Cardiac muscle cell (in vitro differentiated cells and primary cell): Measurements from ENCODE around the gene CAMK4. TPM values are rescaled to one million over a fixed set of nuclear protein-coding genes. Genes with fewer than 3 reads are reported as not detected.
A peak's percentile ranks its signal among the peaks of the same experiment; 100 is the strongest.

ENCODE experiments used
- DNase-seq, 2 donors: peaks; one replicate each; pipeline versions ENCODE4 v3.0.0 to v3.0.0-alpha.2; 2010 to 2017; ENCODE audit warnings: low read depth in 1 of 2, low spot score in 1 of 2
- H3K27ac ChIP-seq: fragments of 200-600 bp; sonication (generic); 2 replicates; pipeline ENCODE4 v1.5.1; 2016
- H3K27me3 ChIP-seq: fragments of 200-600 bp; sonication (generic); 2 replicates; pipeline ENCODE4 v1.6.0; 2016; ENCODE audit warnings: control low read depth
- H3K36me3 ChIP-seq: fragments of 200-600 bp; sonication (generic); 2 replicates; pipeline ENCODE4 v1.5.1; 2016; ENCODE audit warnings: control low read depth
- H3K4me1 ChIP-seq: fragments of 200-600 bp; sonication (generic); 2 replicates; pipeline ENCODE4 v1.8.1; 2017; ENCODE audit warnings: low read depth, mild to moderate bottlenecking, mixed run types
- H3K4me3 ChIP-seq: fragments of 200-600 bp; sonication (generic); 2 replicates; pipeline ENCODE4 v1.5.1; 2016; ENCODE audit warnings: mild to moderate bottlenecking
- H3K9me3 ChIP-seq: fragments of 200-600 bp; sonication (generic); 2 replicates; pipeline ENCODE4 v1.5.1; 2017; ENCODE audit warnings: low read depth, mild to moderate bottlenecking, control low read depth
- polyA plus RNA-seq: library from polyadenylated mRNA; unstranded; fragments of >200 nt; fragmentation: Nextera tagmentation; extraction: Ambion mirVana; gene quantifications from 2 replicates; pipeline ENCODE4 v1.2.1, GENCODE V29; 2016
- total RNA-seq: library from RNA; depleted of rRNA; stranded (reverse); fragments of >200 nt; gene quantifications from 2 replicates; pipeline ENCODE4 v1.2.3, GENCODE V29; 2016
- TF ChIP-seq, protein P1 (sequence below): IDR thresholded peaks from 2 replicates; pipeline ENCODE4 v1.5.1; 2012; ENCODE audit warnings: low read depth, mild to moderate bottlenecking, low read length

Gene CAMK4
- total and polyA plus RNA-seq, 2 experiments from 2014 or later = 0.67 to 2.1 TPM

DNA sequence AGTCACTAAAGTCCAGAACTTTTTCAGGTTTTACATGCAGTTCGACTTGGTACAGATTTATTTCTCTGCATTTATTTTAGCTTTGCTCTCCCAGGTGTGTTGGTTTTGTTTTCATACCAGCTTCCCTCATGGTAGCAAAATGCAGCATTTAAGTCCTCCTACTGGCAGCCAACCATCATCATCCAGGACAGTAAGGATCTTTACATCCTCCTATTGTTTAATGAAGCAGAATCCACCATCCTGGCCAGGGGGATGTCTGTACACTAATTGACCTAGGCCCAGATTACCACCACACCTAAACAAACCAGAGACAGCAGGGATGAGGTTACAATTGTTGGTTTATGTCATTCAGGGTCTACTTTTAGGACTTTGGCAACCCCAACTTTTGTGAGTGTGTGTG is 22.3 kb downstream of the CAMK4 start:
- Histone ChIP-seq H3K9me3 (no peaks in the 10 kb centered on the region), H3K27ac (no peak overlapping the region), H3K4me1 (no peaks in the 10 kb centered on the region), H3K4me3 (no peak overlapping the region), H3K36me3 (no peaks in the 10 kb centered on the region), H3K27me3 (no peaks in the 10 kb centered on the region)
- TF ChIP-seq, protein P1, sequence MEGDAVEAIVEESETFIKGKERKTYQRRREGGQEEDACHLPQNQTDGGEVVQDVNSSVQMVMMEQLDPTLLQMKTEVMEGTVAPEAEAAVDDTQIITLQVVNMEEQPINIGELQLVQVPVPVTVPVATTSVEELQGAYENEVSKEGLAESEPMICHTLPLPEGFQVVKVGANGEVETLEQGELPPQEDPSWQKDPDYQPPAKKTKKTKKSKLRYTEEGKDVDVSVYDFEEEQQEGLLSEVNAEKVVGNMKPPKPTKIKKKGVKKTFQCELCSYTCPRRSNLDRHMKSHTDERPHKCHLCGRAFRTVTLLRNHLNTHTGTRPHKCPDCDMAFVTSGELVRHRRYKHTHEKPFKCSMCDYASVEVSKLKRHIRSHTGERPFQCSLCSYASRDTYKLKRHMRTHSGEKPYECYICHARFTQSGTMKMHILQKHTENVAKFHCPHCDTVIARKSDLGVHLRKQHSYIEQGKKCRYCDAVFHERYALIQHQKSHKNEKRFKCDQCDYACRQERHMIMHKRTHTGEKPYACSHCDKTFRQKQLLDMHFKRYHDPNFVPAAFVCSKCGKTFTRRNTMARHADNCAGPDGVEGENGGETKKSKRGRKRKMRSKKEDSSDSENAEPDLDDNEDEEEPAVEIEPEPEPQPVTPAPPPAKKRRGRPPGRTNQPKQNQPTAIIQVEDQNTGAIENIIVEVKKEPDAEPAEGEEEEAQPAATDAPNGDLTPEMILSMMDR = no peak
- DNase-seq = no peak

DNA sequence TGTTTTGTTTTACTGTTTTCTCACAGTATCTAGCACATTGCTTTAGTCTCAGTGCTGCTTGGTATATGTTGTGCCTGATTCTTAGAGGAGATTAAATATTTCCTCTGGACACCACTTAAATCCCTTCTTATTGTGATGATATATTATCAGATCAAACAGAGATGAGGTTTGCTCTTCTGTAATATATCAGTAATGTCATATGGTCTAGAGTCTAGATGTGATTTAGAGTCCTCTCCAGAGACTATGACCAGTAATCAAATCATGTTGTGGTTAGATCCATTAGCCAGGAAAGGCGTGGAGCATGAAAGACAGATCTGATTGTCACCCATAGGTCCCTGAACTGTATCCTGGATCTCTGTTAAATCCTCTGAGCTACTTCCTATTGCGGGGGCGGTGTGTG is 24.4 kb downstream of the CAMK4 start:
- TF ChIP-seq, protein P1 = no peak
- no peak overlapping the region for H3K27ac ChIP-seq
- H3K36me3 ChIP-seq = no peaks in the 10 kb centered on the region
- no peaks in the 10 kb centered on the region for H3K4me1 ChIP-seq
- no peaks in the 10 kb centered on the region for H3K9me3 ChIP-seq
- no peaks in the 10 kb centered on the region for H3K27me3 ChIP-seq
- DNase-seq = no peak
- H3K4me3 ChIP-seq = no peak overlapping the region

DNA sequence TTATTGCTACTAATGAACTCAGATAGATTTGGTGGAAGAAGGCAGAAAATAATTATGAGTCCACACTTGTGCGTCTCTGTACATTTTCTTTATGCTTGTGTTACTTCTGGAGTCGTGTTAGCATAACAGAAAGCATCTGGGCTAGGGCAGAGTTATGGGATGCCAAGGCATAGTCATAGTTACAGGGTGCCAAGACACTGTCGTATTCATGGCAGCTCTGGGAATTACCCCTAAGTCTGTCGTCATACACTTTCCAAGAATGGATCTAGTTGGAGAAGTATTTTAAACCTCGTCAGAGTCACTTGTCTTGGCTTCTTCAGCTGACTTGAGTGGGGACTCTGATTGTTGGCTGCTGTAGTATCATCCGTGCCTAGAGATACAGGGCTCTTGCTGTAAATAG is 27.7 kb downstream of the CAMK4 start:
- Histone ChIP-seq H3K4me3 (no peak overlapping the region), H3K9me3 (no peaks in the 10 kb centered on the region), H3K4me1 (no peaks in the 10 kb centered on the region), H3K27me3 (no peaks in the 10 kb centered on the region), H3K36me3 (no peaks in the 10 kb centered on the region), H3K27ac (no peak overlapping the region)
- DNase-seq = no peak
- TF ChIP-seq, protein P1 = no peak

DNA sequence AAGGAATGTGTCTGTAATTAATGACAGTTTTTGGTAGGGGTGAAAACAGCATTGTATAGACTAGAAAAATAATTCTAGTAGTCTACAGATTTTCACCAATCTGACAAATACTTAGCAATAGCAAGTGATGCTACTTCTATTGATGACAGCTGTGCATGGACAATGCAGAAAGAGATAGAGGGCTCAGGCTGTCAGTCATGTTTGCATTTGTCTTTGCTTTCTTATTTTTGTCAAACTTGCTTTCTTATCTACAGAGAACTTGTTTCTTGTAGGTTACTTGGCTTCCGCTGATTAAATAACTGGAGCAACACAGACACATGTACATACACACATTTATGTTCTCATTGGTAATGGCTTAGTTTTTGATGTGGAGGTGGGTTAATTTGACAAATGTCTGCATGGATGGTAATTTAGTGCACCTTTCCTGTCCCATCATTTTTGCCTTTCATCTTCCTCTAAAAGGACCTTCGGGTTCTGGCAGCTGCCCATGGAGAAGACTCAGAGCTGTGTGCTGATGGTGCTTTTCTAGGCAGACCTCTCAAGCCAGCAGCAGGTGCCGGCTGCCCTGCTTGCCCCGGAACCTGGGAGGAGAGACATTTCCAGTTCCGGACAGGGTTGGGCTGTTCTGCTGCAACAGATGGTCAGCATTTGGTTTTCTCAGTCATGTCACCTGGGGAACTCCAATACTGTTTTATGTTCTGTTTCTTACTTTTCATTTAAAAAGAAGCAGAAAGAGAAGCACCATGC is 28.8 kb downstream of the CAMK4 start:
- TF ChIP-seq, protein P1 = no peak
- DNase-seq = no peak
- no peaks in the 10 kb centered on the region for H3K27me3 ChIP-seq
- H3K4me1 ChIP-seq = no peaks in the 10 kb centered on the region
- H3K9me3 ChIP-seq = no peaks in the 10 kb centered on the region
- no peak overlapping the region for H3K4me3 ChIP-seq
- H3K27ac ChIP-seq = no peak overlapping the region
- H3K36me3 ChIP-seq = no peaks in the 10 kb centered on the region

DNA sequence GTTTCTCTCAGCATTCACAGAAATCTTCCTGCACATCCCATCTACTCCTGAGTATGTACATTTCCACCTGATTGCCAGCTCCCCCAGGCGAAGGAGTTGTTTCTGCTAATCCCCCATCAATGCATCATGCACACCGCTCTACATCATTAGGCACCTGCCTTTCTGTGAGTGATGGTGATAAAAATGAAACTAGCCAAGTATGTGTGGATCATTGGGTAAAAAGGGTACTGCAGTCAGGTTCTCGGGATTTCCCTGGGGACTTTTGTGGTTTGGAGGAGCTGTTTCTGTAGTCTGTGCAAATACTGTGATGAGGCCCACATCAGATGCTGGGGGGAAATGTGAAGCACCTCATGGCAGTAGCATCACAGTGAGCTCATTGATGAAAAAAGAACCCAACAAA is 30.4 kb downstream of the CAMK4 start:
- no peak overlapping the region for H3K27ac ChIP-seq
- H3K4me1 ChIP-seq = no peaks in the 10 kb centered on the region
- peak in 1 of 2 donors; percentile 4 for DNase-seq
- TF ChIP-seq, protein P1 = no peak
- no peaks in the 10 kb centered on the region for H3K27me3 ChIP-seq
- no peak overlapping the region for H3K4me3 ChIP-seq
- no peaks in the 10 kb centered on the region for H3K36me3 ChIP-seq
- no peaks in the 10 kb centered on the region for H3K9me3 ChIP-seq
